Right atrium auricular region (tissue), 2 donors: ENCODE data around the gene COL3A1. TPM values are rescaled to one million over a fixed set of nuclear protein-coding genes. Genes with fewer than 3 reads are reported as not detected.

ENCODE experiments used
- DNase-seq: peaks from one replicate; pipeline ENCODE4 v3.0.0-alpha.2; 2019; ENCODE audit warnings: low spot score
- H3K27ac ChIP-seq, 2 donors: fragments of 200-600 bp; sonication (generic); 1 replicate in 1 of 2; 2 replicates in 1 of 2; pipeline ENCODE4 v1.5.1; 2016 to 2019
- H3K27me3 ChIP-seq, 2 donors: fragments of 200-600 bp; sonication (generic); one replicate each; pipeline versions ENCODE4 v1.5.1 to v1.6.0; 2017 to 2019
- H3K36me3 ChIP-seq: fragments of 200-600 bp; sonication (generic); one replicate; pipeline ENCODE4 v1.5.1; 2016
- H3K4me1 ChIP-seq, 2 donors: fragments of 200-600 bp; sonication (generic); one replicate each; pipeline versions ENCODE4 v1.5.1 to v1.6.0; 2017 to 2019
- H3K4me3 ChIP-seq, 2 donors: fragments of 200-600 bp; sonication (generic); 1 replicate in 1 of 2; 2 replicates in 1 of 2; pipeline ENCODE4 v1.5.1; 2017 to 2019; ENCODE audit warnings: mild to moderate bottlenecking in 1 of 2, moderate library complexity in 1 of 2
- H3K9me3 ChIP-seq, 2 donors: fragments of 200-600 bp; sonication (generic); one replicate each; pipeline ENCODE4 v1.5.1; 2019
- microRNA counts, 2 donors: library from miRNA; unstranded; fragments of <30 nt; microRNA quantifications; one replicate each; lab custom pipeline; 2016 to 2017
- microRNA-seq, 2 donors: library from miRNA; unstranded; fragments of <30 nt; microRNA quantifications; one replicate each; pipeline ENCODE4, GENCODE V29; 2016 to 2017; ENCODE audit warnings: borderline number of aligned reads in 2 of 2, borderline replicate concordance in 1 of 2
- total RNA-seq, 2 donors: library from RNA; depleted of rRNA; stranded (reverse); fragments of >200 nt; gene quantifications; one replicate each; pipeline ENCODE4 v1.1.0, GENCODE V29; 2016
- TF ChIP-seq, protein P1 (sequence below), 2 donors: fragments of 200-600 bp; sonication (generic); IDR thresholded peaks; one replicate each; pipeline ENCODE4 v1.5.1; 2019; ENCODE audit warnings: antibody characterized with exemption in 2 of 2

Gene COL3A1
- total RNA-seq, 2 donors from 2014 or later, result 86.4 to 608 TPM

DNA sequence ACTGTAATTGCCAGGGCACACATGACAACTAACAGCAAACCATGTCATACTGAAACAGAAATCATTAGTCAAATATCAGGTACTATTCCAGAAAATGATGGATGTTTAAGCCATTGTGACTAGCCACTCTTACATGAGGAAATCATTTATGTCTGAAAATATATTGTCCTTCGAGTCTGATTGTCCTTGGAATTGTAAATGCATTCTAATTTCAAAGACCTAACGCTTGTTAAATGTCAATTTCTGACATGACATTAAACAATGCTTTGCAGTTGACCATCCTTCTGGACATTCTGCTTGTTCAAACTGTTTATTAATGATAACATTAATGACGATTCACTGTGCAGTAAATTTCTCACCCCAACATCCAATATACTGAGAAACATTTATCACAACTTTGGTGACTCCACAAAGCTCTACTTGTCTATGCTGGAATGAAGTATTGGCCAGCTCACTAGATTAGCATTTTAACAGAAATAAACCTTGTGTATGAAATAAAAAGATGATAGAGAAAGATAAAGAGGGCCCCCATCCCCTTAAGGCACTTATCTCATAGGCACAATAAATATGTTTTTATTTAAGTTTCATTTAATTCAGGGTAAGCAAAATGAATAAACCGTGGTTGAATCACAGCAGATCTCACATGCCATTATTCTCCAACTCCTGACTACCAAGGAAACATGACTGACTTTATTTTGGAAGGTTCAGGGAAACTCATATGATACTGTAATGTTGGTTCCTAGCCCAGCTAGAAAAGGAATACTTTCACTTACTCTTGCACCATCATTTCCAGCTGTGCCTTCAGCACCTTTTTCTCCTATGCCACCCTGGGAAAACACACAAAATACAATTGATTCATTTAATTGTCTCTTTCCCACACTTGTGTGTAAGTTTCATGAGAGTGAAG is 82.3 kb downstream of the COL3A1 start:
- peaks cover 18% of the 10 kb centered on the region for H3K36me3 ChIP-seq
- H3K4me1 ChIP-seq, result no peaks in the 10 kb centered on the region
- no peaks in the 10 kb centered on the region for H3K9me3 ChIP-seq
- DNase-seq, result no peak
- TF ChIP-seq, protein P1, sequence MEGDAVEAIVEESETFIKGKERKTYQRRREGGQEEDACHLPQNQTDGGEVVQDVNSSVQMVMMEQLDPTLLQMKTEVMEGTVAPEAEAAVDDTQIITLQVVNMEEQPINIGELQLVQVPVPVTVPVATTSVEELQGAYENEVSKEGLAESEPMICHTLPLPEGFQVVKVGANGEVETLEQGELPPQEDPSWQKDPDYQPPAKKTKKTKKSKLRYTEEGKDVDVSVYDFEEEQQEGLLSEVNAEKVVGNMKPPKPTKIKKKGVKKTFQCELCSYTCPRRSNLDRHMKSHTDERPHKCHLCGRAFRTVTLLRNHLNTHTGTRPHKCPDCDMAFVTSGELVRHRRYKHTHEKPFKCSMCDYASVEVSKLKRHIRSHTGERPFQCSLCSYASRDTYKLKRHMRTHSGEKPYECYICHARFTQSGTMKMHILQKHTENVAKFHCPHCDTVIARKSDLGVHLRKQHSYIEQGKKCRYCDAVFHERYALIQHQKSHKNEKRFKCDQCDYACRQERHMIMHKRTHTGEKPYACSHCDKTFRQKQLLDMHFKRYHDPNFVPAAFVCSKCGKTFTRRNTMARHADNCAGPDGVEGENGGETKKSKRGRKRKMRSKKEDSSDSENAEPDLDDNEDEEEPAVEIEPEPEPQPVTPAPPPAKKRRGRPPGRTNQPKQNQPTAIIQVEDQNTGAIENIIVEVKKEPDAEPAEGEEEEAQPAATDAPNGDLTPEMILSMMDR (IDR thresholded peaks at IDR 0.05), result no peak
- no peak overlapping the region for H3K4me3 ChIP-seq
- H3K27ac ChIP-seq, result no peak overlapping the region
- no peaks in the 10 kb centered on the region for H3K27me3 ChIP-seq

DNA sequence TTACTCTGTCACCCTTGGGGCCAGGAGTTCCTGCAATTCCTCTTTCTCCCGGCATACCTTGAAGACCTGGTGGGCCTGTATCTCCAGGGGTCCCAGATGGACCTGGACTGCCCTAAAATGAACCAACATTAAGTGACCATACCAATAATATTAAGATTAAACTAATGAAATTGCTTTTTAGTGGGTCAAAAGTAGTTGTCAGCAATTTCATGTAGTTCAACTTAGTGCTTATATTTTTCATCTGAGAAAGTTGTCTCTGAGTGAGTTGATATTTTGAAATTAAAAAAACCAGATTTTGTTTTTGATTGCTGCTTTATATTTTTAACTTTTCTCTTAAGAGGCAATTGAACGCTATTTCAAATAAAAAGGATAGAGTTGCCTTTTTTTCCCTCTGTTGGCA is 83.1 kb downstream of the COL3A1 start:
- peaks cover 15% of the 10 kb centered on the region for H3K36me3 ChIP-seq
- no peaks in the 10 kb centered on the region for H3K9me3 ChIP-seq
- TF ChIP-seq, protein P1 (IDR thresholded peaks at IDR 0.05), result no peak

DNA sequence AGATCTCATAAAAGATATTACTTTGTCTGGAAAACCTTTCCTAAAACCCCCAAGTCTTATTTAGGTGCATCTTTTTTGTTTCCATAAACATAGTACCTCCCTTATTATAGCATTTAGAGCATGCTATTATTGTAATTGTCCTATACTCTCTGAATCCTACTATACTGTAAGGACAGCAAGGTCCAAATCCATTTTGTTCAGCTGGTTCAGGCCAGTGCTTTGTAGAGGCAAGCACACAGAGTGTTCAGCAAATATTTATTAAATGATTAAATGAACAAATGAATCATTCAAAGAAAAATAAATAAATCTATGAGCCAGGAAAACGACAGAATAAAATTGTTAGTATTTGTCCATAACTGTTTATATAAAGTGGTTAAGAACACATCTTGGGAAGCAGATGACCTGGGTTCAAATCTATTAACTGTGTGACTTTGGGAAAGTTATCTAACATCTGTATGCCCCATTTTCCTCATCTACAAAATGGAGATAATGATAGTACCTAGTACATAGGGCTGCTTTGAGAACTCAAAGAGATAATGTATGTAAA is 86.0 kb downstream of the COL3A1 start:
- no peak overlapping the region for H3K27ac ChIP-seq
- H3K4me1 ChIP-seq, result no peaks in the 10 kb centered on the region
- TF ChIP-seq, protein P1 (IDR thresholded peaks at IDR 0.05), result no peak
- no peak overlapping the region for H3K4me3 ChIP-seq
- DNase-seq, result no peak
- no peaks in the 10 kb centered on the region for H3K27me3 ChIP-seq
- no peaks in the 10 kb centered on the region for H3K9me3 ChIP-seq
- peaks cover 15% of the 10 kb centered on the region for H3K36me3 ChIP-seq

More for the DNA sequence above, 83.1 kb downstream of the COL3A1 start:
- H3K4me3 ChIP-seq, result no peak overlapping the region
- DNase-seq, result no peak
- H3K4me1 ChIP-seq, result no peaks in the 10 kb centered on the region
- H3K27me3 ChIP-seq, result no peaks in the 10 kb centered on the region
- no peak overlapping the region for H3K27ac ChIP-seq

MicroRNAs within 50 kb of the gene (microRNA counts, 767-probe panel; counts per million panel counts)
- 0 counts per million in 2 donors for microRNA hsa-miR-1245a (lab: Ali Mortazavi, UCI)
- microRNA hsa-miR-1245b-3p (lab: Ali Mortazavi, UCI), result 0 to 1,627 counts per million in 2 donors
- 0 to 1,813 counts per million in 2 donors for microRNA hsa-miR-1245b-5p (lab: Ali Mortazavi, UCI)

Small RNAs within 50 kb of the gene (microRNA-seq; reads per million reads assigned to microRNA genes)
- 0 reads per million in 2 donors for gene MIR1245A
- gene MIR1245B, result 0 reads per million in 2 donors
- 0.71 reads per million in 2 donors for gene MIR3606

Other genes with a start within 250 kb of the COL3A1 start
- gene COL5A2, start 205.4 kb downstream of the COL3A1 start, total RNA-seq, result 10 to 100 TPM; 15.8 to 24.8 TPM